ENCODE measurements around the gene SMTN.

Gene SMTN

GRCh38 chr22:31133911-31134310 is 52.8 kb downstream of the SMTN start:
- no peak for DNase-seq

- DNase-seq, result no peak
Observed at GRCh38 chr22:31134688-31135087, 53.6 kb downstream of the SMTN start.

GRCh38 chr22:31135706-31136105 is 54.6 kb downstream of the SMTN start:
- DNase-seq, result no peak

GRCh38 chr22:31136155-31136554 is 55.0 kb downstream of the SMTN start:
- DNase-seq, result no peak

- no peak for DNase-seq
Observed at GRCh38 chr22:31136711-31137110, 55.6 kb downstream of the SMTN start.

- no peak for DNase-seq
Observed at GRCh38 chr22:31137721-31138120, 56.6 kb downstream of the SMTN start.

- no peak for DNase-seq
Observed at GRCh38 chr22:31138126-31138525, 57.0 kb downstream of the SMTN start.

GRCh38 chr22:31139066-31139465 is 57.9 kb downstream of the SMTN start:
- no peak for DNase-seq

GRCh38 chr22:31139866-31140716 is 59.0 kb downstream of the SMTN start, which contains the start of gene PLA2G3:
Gene PLA2G3, minus strand, starts transcription at chr22:31140508. Its CDS starts 154 bp downstream, at chr22:31140354.
- DNase-seq, result no peak

GRCh38 chr22:31140746-31141145 is 59.6 kb downstream of the SMTN start:
- no peak for DNase-seq

GRCh38 chr22:31141551-31141950 is 60.4 kb downstream of the SMTN start:
- no peak for DNase-seq

- no peak for DNase-seq
Observed at GRCh38 chr22:31142285-31142684, 61.2 kb downstream of the SMTN start.

GRCh38 chr22:31143038-31143437 is 61.9 kb downstream of the SMTN start:
- no peak for DNase-seq

- DNase-seq, result no peak
Observed at GRCh38 chr22:31143537-31143936, 62.4 kb downstream of the SMTN start.

GRCh38 chr22:31144223-31144622 is 63.1 kb downstream of the SMTN start:
- DNase-seq, result no peak

GRCh38 chr22:31148488-31148887 is 67.4 kb downstream of the SMTN start:
- no peak for DNase-seq

- DNase-seq, result peak; percentile 10
Observed at GRCh38 chr22:31148953-31149627, 68.0 kb downstream of the SMTN start.

GRCh38 chr22:31150615-31151014 is 69.5 kb downstream of the SMTN start:
- DNase-seq, result no peak

GRCh38 chr22:31151872-31152271 is 70.8 kb downstream of the SMTN start:
- DNase-seq, result no peak

- DNase-seq, result no peak
Observed at GRCh38 chr22:31153357-31153756, 72.2 kb downstream of the SMTN start.

All from activated T-cell treated with anti-CD3 and anti-CD28 coated beads for 4 hours (primary cell).